Testis (tissue), 3 donors: ENCODE results near the gene MED16. TPM values are rescaled to one million over a fixed set of nuclear protein-coding genes. Genes with fewer than 3 reads are reported as not detected.

Experiments
- DNase-seq: peaks from one replicate; pipeline ENCODE4 v3.0.0-alpha.2; 2019
- H3K27ac ChIP-seq, 2 donors: fragments of 200-600 bp; sonication (generic); one replicate each; pipeline ENCODE4 v1.5.1; 2019
- H3K27me3 ChIP-seq: fragments of 200-600 bp; sonication (generic); one replicate; pipeline ENCODE4 v1.5.1; 2019
- H3K36me3 ChIP-seq: fragments of 200-600 bp; sonication (generic); one replicate; pipeline ENCODE4 v1.5.1; 2017; ENCODE audit warnings: low read depth; ENCODE audit errors: missing control alignments
- H3K4me1 ChIP-seq: fragments of 200-600 bp; sonication (generic); one replicate; pipeline ENCODE4 v1.5.1; 2019
- H3K4me3 ChIP-seq, 2 donors: fragments of 200-600 bp; sonication (generic); one replicate each; pipeline ENCODE4 v1.5.1; 2017 to 2019
- H3K9me3 ChIP-seq: fragments of 200-600 bp; sonication (generic); one replicate; pipeline ENCODE4 v1.5.1; 2017
- CTCF ChIP-seq, 3 experiments: fragments of 450-650 bp in 2 of 3; fragments of 200-600 bp in 1 of 3; sonication (generic) in 1 of 3; IDR thresholded peaks; one replicate each; pipeline ENCODE4 v1.5.1; 2016 to 2019; ENCODE audit warnings: antibody characterized with exemption in 3 of 3, mild to moderate bottlenecking in 2 of 3, moderate library complexity in 1 of 3
- POLR2A ChIP-seq: fragments of 450-650 bp; IDR thresholded peaks from one replicate; pipeline ENCODE4 v1.6.1; 2017; ENCODE audit warnings: antibody characterized with exemption, mild to moderate bottlenecking, moderate library complexity
- WGBS, 2 donors: methylation state at CpG; one replicate each; pipeline ENCODE4 v1.1.5; 2018; 5-methylcytosine and 5-hydroxymethylcytosine counted together
- intact Hi-C: fragments of 100-400 bp; cut with DNase I; formaldehyde crosslinking; loops from one replicate; pipeline ENCODE4 v1.15.1; 2023; ENCODE audit warnings: low total_unique reads
- polyA plus RNA-seq: library from polyadenylated mRNA; stranded (reverse); fragments of 350-450 nt; fragmentation: Illumina TruSeq; extraction: RNeasy Lipid Tissue Mini Kit (QIAGEN cat#74804); gene quantifications from one replicate; pipeline ENCODE4 v1.2.3, GENCODE V29; 2014; ENCODE audit warnings: low read depth, low replicate concordance; ENCODE audit not compliant: insufficient read depth
- total RNA-seq, 2 donors: library from RNA; depleted of rRNA; stranded (reverse); fragments of >200 nt; gene quantifications; one replicate each; pipeline ENCODE4 v1.2.3, GENCODE V29; 2016

The MED16 gene
- total and polyA plus RNA-seq, 3 donors from 2014 or later = 50.7 to 124 (median 94.7) TPM

DNA sequence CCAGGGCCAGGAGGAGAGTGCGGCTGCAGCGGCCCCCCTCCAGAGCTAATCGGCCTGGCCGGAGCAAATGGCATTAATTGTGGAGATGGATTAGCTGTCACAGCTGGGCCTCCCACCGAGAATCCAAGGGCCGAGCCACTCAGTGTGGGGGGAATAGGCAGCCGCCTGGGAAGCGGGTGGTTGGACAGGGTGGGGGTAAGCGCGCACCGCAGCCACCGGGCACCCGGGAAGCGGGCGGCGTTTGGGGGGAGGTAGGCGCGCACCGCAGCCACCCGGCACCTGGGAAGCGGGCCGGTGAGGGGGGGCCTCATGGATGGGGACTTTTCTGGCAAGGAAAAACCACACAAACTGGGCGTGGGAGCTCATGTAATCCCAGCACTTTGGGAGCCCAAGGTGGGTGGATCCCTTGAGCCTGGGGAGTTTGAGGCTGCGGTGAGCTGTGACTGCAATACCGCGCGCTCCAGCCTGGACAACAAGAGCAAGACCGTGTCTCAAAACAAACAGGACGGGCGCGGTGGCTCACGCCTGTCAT is 10.3 kb upstream of the MED16 start:
- H3K9me3 ChIP-seq = no peaks in the 10 kb centered on the region
- no peaks in the 10 kb centered on the region for H3K27me3 ChIP-seq
- H3K27ac ChIP-seq = no peak overlapping the region
- H3K4me3 ChIP-seq = no peak overlapping the region
- TF ChIP-seq POLR2A (no peak), CTCF (IDR thresholded peaks at IDR 0.05) (no peak)
- H3K4me1 ChIP-seq = no peaks in the 10 kb centered on the region
- intact Hi-C loops = no loop called here
- DNase-seq = no peak
- H3K36me3 ChIP-seq = no peaks in the 10 kb centered on the region
- WGBS, 2 donors = 75 to 85% methylated on average over 12 to 32 of the region's 32 CpGs

GRCh38 chr19:902446-903226 is 9.6 kb upstream of the MED16 start:
- Histone ChIP-seq H3K27me3 (no peaks in the 10 kb centered on the region), H3K9me3 (no peaks in the 10 kb centered on the region), H3K4me3 (no peak overlapping the region), H3K36me3 (no peaks in the 10 kb centered on the region), H3K4me1 (no peaks in the 10 kb centered on the region), H3K27ac (no peak overlapping the region)
- 90 to 92% methylated on average over 14 of the region's 14 CpGs for WGBS, 2 donors
- DNase-seq = no peak
- intact Hi-C loops = no loop called here
- no peak for TF ChIP-seq CTCF (IDR thresholded peaks at IDR 0.05)
- TF ChIP-seq POLR2A = no peak

- H3K36me3 ChIP-seq = no peaks in the 10 kb centered on the region
- intact Hi-C loops = no loop called here
- H3K27ac ChIP-seq = no peak overlapping the region
- no peak for DNase-seq
- WGBS, 2 donors = 81 to 89% methylated on average over 4 to 6 of the region's 7 CpGs
- no peak for TF ChIP-seq CTCF (IDR thresholded peaks at IDR 0.05)
- no peak for TF ChIP-seq POLR2A
- H3K27me3 ChIP-seq = no peaks in the 10 kb centered on the region
- H3K4me1 ChIP-seq = no peaks in the 10 kb centered on the region
- H3K4me3 ChIP-seq = no peak overlapping the region
- no peaks in the 10 kb centered on the region for H3K9me3 ChIP-seq
These were observed 9.0 kb upstream of the MED16 start for GRCh38 chr19:902093-902370.

GRCh38 chr19:901216-902092 is 8.5 kb upstream of the MED16 start:
- TF ChIP-seq CTCF (IDR thresholded peaks at IDR 0.05) (no peak), POLR2A (no peak)
- 86 to 87% methylated on average over 19 to 26 of the region's 27 CpGs for WGBS, 2 donors
- H3K27me3 ChIP-seq = no peaks in the 10 kb centered on the region
- no peak overlapping the region for H3K4me3 ChIP-seq
- H3K27ac ChIP-seq = no peak overlapping the region
- no peaks in the 10 kb centered on the region for H3K4me1 ChIP-seq
- no peaks in the 10 kb centered on the region for H3K9me3 ChIP-seq
- intact Hi-C loops = no loop called here
- DNase-seq = no peak
- no peaks in the 10 kb centered on the region for H3K36me3 ChIP-seq
